CD4-positive, alpha-beta T cell treated with Interleukin-6 at 100 ng/mL for 8 hours (primary cell): ENCODE measurements around the gene AKT1S1.
"Not testable (repeated sequence)": the region's sequence is repeated elsewhere in the genome, so short reads cannot be mapped to it uniquely, and the experiment has no call there.

Experiments used
- DNase-seq: peaks from one replicate; pipeline ENCODE4 v3.0.0-alpha.2; 2020; ENCODE audit warnings: mixed read lengths, low spot score

The AKT1S1 gene

DNA sequence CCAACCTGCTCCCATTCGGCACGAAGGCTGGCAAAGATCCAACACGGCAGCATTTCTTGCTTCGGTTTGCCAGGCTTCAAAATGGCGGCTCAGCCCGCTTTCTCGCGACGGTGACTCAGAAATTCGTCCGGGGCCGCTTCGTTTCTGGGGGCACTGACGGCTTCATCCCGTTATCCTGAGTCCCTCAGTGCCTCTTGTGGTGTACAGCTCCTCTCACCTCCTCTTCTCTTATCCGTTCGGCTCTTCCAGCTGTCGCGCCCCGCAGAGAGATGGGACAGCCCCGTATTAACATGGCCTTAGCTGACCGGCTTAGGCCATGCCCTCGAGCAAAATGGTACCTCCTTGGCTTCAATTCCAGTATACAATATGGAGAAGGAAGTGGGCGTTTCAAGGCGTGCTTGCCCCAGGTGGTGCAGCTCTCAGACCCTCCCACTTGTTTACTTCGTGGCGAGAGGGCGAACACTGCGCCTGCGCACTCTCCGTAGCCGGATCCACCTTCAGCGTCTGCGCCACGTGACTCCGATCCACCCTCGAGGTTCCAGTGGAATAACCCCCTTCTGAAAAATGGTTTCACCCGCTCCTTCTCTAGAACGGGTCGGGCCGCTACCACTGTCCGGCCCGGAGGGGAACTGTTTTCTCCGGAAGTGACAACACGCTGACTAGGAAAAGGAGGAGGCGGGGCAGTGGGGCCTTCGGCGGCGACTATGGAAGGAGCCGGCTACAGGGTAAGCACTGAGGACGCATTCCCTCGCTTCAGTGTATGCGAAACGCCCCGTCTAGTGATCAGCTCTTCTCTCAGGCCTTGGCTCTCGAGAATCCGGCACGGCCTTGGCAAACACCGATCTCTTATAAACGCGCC is at the start of gene AKT1S1, which contains the start of gene TBC1D17:
Gene AKT1S1, minus strand, starts transcription at position 336 of the 859 bp plus-strand sequence. CDS start 4,060 bp downstream, outside the sequence.
Gene TBC1D17, plus strand, starts transcription at position 683 of the 859 bp plus-strand sequence. Its CDS starts 22 bp downstream, at position 705.
- DNase-seq = peak; percentile 100

GRCh38 chr19:49926515-49926914 is 49.4 kb upstream of the AKT1S1 start:
- no peak for DNase-seq

DNA sequence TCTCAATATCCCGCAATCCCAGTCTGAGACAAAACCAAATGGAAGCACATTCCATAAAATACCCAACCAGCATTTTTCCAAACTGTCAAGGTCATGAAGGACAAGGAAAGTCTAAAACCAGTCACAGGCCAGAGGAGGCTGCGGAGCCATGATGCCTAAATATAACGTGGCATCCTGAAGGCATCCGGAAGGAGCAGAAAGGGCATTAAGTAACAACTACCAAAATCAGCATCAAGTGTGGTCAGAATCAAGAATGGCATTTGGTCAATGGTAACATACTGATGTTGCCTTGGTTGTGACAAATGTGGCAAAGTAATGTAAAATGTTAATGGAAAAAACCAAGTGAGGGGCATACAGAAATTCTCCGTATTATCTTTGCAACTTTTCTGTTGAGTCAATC is 48.3 kb upstream of the AKT1S1 start:
- DNase-seq = no peak

- DNase-seq = not testable (repeated sequence)
Observed at GRCh38 chr19:49924881-49925210, 47.7 kb upstream of the AKT1S1 start.

- no peak for DNase-seq
Observed at GRCh38 chr19:49924004-49924880, 47.1 kb upstream of the AKT1S1 start.

DNA sequence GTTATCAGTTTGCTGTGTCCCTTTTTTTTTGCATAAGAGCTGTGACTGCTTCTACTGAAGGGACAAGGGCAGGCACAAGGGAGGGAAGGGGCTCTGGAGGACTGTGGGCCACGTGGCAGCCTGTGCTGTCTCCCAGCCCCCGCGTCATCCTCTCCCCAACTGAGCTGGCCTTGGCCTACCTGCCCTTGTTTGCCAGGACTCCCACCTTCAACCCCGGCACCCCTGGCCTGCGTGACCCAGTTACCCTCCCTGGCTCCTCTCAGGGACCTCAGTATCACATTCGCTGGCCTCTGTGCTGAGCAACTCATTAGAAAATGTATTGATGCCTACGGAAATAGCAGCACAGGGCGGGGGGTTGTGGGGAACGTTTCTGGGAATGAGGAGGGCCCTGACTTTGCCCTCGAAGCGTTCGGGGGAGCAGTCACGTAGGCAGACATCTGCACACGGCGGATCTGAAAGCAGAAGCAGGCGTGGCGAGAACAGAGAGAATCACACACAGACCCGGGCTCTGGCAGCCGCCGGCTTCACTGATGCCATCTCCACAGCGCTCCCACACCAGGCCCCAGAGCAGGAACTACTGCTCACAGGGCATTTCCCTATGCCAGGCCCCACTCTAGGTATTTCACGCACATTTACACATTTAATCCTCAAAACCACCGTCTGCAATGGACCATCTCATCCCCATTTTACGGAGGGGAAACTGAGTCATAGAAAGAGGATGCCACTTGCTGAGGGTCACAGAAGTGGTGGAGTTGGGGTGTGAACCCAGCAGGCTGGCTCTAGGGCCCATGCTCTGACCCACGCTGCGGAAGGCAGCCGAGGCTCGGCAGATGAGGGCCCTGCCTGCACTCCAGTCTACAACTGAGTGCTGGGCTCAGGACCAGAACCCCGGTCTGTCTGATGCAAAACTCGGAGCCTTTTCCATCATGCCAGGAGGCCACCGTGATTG is 46.2 kb upstream of the AKT1S1 start:
- DNase-seq = no peak

GRCh38 chr19:49921871-49922795 is 45.0 kb upstream of the AKT1S1 start:
- DNase-seq = no peak

DNA sequence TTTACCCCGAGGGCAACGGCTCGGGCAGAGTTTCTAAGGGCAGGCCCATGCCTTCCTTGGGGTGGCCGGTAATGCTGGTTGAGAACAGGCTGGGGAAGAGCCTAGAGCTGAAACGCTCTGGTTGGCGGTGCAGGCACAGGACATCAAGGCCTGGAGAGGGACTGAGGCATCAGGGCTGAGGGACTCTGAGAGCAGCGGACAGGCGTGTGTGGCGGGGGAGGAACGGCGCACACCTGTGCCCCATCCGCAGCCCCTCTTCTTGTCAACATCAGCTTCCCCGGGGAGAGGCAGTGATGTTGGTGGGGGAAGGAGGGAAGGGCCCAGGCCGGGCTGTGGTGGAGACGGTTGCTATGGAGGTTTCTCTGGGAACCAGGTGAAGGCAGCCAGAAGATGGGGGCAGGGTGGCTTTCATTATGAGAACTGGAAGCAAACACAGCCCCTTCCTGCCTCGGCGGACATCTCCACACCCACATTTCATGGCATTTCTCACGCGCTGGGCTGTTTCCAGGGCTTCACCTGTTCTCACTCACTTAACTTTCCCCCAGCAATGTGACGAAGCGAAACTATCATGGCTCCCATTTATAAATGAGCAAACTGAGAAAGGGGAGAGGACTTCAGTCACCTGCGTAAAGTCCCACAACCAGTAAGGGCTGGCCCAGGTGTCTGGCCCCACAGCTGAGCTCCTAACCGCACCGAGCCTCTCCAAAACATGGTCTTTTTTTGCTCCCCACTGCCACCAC is 43.6 kb upstream of the AKT1S1 start:
- no peak for DNase-seq

DNA sequence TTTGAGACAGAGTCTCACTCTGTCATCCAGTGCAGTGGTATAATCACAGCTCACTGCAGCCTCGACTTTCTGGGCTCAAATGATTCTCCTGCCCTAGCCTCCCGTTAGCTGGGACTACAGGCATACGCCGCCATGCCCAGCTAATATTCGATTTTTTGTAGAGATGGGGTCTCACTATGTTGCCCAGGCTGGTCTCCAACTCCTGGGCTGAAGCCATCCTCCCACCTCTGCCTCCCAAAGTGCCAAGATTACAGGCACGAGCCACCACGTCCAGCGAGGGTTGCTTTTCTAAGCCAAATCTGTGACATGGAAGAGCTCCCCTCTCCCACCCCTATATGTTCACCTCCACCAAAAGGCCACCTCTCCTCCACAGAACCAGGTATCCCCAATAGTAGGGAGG is 40.9 kb upstream of the AKT1S1 start:
- DNase-seq = no peak

DNA sequence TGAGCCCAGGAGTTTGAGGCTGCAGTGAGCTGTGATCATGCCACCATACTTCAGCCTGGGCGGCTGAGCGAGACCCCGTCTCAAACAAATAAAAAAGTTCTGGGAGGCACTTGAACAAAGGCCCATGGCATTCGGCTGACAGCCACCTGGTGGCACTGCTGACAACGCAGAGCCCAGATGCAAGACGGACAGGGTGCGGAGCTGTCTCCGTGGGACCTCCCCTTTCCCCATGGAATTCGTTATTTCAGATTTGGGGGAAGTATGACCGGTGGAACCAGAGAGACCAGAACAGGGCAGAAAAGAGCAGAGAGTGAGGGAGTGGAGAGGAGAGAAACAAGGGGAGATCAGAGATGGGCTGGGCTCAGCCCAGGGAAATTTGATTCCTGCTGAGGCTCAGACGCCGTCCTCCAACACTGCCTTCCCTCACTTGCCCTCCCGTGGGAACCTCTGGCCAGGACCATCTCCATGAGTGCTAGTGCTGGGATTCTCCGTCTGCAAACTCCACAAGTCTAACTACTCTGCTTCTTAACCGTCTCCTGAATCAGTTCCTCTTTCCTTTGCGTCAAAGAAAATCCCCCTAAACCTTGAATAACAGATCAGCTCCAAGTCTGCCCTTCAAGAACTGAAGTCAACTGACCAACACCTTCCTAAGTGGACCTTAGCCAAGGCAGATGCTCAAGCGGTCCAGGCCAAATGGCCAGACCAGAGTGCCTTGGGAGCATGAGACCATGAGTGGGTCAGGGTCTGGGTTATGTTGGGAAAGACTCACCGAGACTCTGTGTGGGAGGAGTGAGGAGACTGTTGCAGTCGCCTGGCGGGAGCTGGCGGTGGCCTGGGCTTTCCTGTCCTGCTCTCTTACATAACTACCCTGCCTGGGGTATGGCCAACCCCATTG is 39.9 kb upstream of the AKT1S1 start:
- no peak for DNase-seq

GRCh38 chr19:49915271-49915670 is 38.1 kb upstream of the AKT1S1 start:
- no peak for DNase-seq

DNA sequence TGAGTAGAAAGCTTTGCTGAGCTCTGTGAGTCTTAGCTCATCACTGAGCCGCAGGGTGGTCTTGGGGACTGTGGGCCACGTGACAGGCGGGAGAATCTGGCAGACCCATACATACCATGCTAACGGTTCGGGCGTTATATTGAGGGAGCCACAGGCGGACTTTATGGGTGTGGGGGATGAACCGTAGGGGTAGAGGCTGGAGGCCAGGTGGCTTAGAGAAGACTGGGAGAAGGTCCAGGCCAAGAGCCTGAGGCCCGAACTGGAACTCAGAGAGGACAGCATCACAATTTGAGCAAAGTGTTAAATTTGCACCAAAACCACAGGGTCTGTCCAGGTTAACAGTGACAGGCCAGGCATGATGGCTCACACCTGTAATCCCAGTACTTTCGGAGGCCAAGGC is 36.6 kb upstream of the AKT1S1 start:
- no peak for DNase-seq

GRCh38 chr19:49912965-49913685 is 36.0 kb upstream of the AKT1S1 start:
- no peak for DNase-seq

DNA sequence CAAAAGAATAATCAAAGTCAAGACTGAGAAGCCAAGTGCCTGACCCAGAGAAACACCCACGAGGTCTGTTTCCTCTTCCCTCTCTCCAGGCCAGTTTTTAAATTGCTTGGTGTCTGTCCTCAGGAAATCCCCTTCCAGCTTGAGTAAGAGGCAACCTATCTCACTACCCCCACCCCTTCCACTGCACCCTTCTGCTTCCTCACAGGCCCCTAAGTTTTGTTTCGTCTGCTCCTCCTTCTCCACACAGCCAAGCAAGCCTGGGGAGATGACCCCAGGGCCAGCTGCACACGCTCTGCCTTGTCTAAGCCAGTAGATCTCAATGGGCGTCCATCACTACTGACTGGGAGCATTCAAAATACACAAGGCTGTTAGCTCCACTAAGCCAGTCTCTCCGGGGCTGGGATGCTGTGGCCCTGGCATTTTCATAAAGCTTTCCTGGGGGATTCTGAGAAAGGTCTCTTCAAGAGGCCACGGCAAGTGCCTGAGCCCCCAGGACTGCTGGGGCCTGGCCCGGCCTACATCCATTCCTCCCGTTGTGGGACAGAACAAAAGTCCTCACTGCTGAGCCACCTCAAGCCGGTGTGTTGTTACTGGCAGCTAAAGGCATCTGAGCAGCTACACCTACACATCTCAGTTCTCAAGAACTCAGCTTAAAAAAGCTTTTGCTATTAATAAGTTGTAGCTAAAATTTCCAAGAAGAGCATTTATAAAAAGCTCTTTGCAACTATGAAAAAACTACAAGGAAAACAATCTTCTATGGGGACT is 34.4 kb upstream of the AKT1S1 start:
- DNase-seq = no peak

GRCh38 chr19:49910179-49910578 is 33.0 kb upstream of the AKT1S1 start:
- no peak for DNase-seq

DNA sequence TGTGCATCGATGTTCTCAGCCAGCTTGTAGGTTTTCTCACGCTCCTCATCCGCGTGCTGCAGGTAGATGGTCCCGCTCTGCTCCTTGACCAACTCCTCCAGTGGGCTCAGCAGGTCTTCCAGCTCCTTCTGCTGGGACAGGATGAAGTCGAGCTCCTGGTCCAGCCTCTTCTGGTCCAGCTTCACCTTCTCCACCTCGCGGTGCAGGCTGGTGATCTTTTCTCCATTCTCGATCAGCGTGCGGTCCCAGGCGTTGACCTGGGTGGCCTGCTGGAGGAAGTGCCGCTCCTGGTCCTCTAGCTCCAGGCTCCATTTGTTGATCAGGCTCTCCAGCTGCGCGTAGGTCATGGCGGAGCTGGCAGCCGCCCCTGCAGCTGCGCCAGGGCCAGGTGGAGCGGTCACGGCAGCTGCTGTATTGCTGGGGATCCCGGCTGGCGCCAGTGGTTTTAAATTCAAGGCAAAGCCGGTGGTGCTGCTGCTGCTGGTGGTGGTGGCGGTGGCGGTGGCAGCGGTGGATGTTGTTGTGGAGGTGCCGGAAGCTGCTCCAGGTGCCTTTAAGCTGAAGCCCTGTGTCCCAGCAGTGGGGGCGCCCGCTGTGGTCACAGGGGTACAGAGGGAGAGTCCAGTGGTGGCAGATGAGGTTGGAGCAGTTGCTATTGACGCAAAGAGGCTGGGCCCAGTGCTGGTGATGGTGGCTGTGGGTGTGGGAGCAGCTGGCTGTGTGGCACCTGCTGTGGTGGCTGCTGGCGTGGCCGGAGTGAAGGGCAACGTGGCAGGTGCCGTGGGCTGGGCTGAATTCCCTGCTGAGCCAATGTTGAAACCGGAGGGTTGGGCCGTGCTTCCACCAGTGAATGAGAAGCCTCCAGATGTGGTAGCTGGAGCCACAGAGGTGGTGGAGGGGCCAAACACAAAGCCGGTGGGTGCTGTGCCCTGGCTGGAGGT is 31.6 kb upstream of the AKT1S1 start:
- no peak for DNase-seq
